ENCODE results near the gene PRDX5. TPM values are rescaled to one million over a fixed set of nuclear protein-coding genes. Genes with fewer than 3 reads are reported as not detected.

PRDX5 gene
- total RNA-seq, 4 donors from 2014 or later: 152 to 381 (median 265) TPM

GRCh38 chr11:64331569-64332371 is 13.8 kb downstream of the PRDX5 start:
- Histone ChIP-seq H3K4me1 (peaks cover 10 to 56% (median 42%) of the 10 kb centered on the region in 4 donors), H3K9me3 (no peaks in the 10 kb centered on the region), H3K27me3 (no peaks in the 10 kb centered on the region), H3K4me3 (no peak overlapping the region), H3K27ac (peak overlapping the region; percentile 54 to 83 (median 58)), H3K36me3 (no peaks in the 10 kb centered on the region)
- TF ChIP-seq POLR2A (IDR thresholded peaks at IDR 0.05) (no peak), EP300 (IDR thresholded peaks at IDR 0.05; ENCODE audit: low read depth) (no peak), CTCF (IDR thresholded peaks at IDR 0.05) (peak; percentile 41 to 86 (median 56)), POLR2AphosphoS5 (IDR thresholded peaks at IDR 0.05) (peak in 1 of 3 donors; percentile 2)
- 15% methylated on average over 18 of the region's 20 CpGs; no CpG with 5 or more reads in 1 of the 2 donors for WGBS, 2 donors (ENCODE audit: low coverage in 1 of 2)
- intact Hi-C loops (cut with DNase I; ENCODE audit: low total_unique reads) (no loop called here), in situ Hi-C loops (cut with MboI; ENCODE audit: low pct_ligation_motif_present in 1 of 4, low pct_unique_long_range_greater_than_20kb in 1 of 4, low sequenced_read_pairs in 3 of 4) (no loop called here)
- peak; percentile 92 for DNase-seq

GRCh38 chr11:64333556-64333955 is 15.6 kb downstream of the PRDX5 start:
- no peak overlapping the region for H3K4me3 ChIP-seq
- H3K27me3 ChIP-seq: no peaks in the 10 kb centered on the region
- intact Hi-C loops (cut with DNase I; ENCODE audit: low total_unique reads) (no loop called here), in situ Hi-C loops (cut with MboI; ENCODE audit: low pct_ligation_motif_present in 1 of 4, low pct_unique_long_range_greater_than_20kb in 1 of 4, low sequenced_read_pairs in 3 of 4) (no loop called here)
- no peaks in the 10 kb centered on the region for H3K36me3 ChIP-seq
- no peak overlapping the region for H3K27ac ChIP-seq
- WGBS, 2 donors (ENCODE audit: low coverage in 1 of 2): 33 to 88% methylated on average over 2 to 8 of the region's 8 CpGs
- DNase-seq: no peak
- H3K9me3 ChIP-seq: no peaks in the 10 kb centered on the region
- peaks cover 10 to 51% (median 33%) of the 10 kb centered on the region in 4 donors for H3K4me1 ChIP-seq
- TF ChIP-seq POLR2AphosphoS5 (IDR thresholded peaks at IDR 0.05) (no peak), POLR2A (IDR thresholded peaks at IDR 0.05) (no peak), CTCF (IDR thresholded peaks at IDR 0.05) (no peak), EP300 (IDR thresholded peaks at IDR 0.05; ENCODE audit: low read depth) (no peak)

DNA sequence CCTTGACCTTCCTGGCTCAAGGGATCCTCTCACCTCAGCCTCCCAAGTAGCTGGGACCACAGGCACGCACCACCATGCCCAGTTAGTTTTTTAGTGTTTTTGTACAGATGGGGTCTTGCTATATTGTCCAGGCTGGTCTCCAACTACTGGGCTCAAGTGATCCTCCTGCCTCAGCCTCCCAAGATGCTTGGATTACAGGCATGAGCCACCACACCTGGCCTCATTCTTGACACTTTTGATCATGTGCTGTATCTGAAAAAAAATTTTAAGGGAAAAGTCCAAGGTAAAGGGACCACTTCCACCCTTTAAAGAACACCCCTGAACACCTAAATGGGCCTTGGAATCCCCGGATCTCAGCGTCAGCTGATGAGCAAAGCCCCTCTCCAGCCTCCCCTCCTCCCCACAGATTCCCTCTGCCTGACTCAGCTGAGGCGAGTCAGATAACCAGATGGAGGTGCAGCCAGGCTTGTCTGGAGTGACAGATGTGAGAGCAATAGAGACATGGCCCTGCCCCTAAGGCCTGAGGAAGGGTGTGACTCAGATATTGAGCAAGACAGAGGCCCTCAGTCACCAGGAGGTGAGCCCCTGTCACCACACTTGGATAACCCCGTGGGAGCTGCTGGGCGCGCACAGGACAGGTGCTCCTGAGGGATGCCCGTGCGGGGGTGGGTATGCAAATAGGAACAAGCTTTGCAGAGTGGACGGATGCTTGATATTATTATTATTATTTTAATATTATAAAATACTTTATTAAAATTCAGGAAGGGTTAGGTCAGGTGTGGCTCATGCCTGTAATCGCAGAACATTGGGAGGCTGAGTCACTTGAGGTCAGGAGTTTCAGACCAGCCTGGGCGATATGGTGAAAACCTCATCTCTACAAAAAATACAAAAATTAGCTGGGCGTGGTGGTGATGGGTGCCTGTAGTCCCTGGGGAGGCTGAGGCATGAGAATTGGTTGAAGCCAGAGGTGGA is 17.1 kb downstream of the PRDX5 start:
- H3K27me3 ChIP-seq: no peaks in the 10 kb centered on the region
- in situ Hi-C loops (cut with MboI; ENCODE audit: low pct_ligation_motif_present in 1 of 4, low pct_unique_long_range_greater_than_20kb in 1 of 4, low sequenced_read_pairs in 3 of 4): no loop called here
- no peak overlapping the region for H3K4me3 ChIP-seq
- no peaks in the 10 kb centered on the region for H3K36me3 ChIP-seq
- peak; percentile 78 for DNase-seq
- WGBS, 2 donors (ENCODE audit: low coverage in 1 of 2): 48 to 50% methylated on average over 6 to 13 of the region's 13 CpGs
- peaks cover 10 to 38% (median 25%) of the 10 kb centered on the region in 4 donors for H3K4me1 ChIP-seq
- intact Hi-C loops (cut with DNase I; ENCODE audit: low total_unique reads): no loop called here
- H3K27ac ChIP-seq: peak overlapping the region; percentile 14 to 55 (median 43)
- H3K9me3 ChIP-seq: no peaks in the 10 kb centered on the region
- TF ChIP-seq POLR2AphosphoS5 (IDR thresholded peaks at IDR 0.05) (peak in 2 of 3 donors; percentile 27 to 66), CTCF (IDR thresholded peaks at IDR 0.05) (peak in 1 of 5 experiments; percentile 22), EP300 (IDR thresholded peaks at IDR 0.05; ENCODE audit: low read depth) (no peak), POLR2A (IDR thresholded peaks at IDR 0.05) (no peak)

Measured in transverse colon (tissue), 4 donors.